ENCODE data around the gene ARL5C.

The ARL5C gene

DNA sequence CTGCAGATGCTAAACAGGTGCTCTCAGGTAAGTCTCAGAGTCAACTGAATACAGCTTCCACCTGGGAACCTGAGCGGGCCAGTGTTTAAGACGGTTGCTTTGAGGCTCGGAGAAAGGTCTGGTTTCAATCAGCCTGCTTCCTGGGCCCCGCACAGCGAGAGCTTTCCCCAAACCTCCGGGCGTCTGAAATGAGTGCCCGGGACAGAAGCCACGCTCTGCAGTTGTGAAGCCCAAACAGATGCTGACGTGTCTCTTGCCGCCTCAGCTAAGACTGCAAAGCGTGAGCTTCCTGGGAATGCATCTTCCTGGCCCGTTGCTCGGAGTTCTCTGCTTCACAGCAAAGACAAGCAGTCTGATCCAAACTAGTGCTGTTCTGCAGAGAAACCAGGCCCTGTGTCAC, 51.2 kb downstream of the ARL5C start:
- FAIRE-seq (no peak), DNase-seq (ENCODE audit: insufficient read length) (no peak)
- TF ChIP-seq TAF1 (IDR thresholded peaks at IDR 0.05; ENCODE audit: borderline replicate concordance, low read depth, low read length) (no peak), POLR2A (IDR thresholded peaks at IDR 0.05; ENCODE audit: low read depth, low read length) (no peak), POLR2AphosphoS5 (IDR thresholded peaks at IDR 0.05; ENCODE audit: low read depth, low read length) (no peak)

DNA sequence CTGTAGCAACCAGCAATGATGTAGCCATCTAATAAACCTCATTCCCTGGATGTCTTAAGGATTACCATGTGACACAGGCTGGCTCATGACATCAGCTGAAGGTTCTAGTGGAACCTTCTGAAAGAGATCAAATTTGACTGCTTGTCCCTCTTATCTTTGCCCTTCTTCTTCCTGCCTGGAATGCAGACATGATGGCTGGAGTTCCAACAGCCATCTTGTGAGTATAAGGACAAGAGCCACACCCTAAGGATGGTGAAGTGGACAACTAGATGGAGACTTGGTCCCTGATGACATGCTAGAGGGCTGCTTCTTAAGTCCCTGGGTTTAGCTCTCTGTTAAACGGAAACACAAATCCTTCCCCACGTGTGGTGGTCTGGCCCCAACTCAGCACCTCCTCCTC, 52.1 kb downstream of the ARL5C start:
- TF ChIP-seq POLR2AphosphoS5 (IDR thresholded peaks at IDR 0.05; ENCODE audit: low read depth, low read length): no peak
- TF ChIP-seq POLR2A (IDR thresholded peaks at IDR 0.05; ENCODE audit: low read depth, low read length): no peak
- no peak for TF ChIP-seq TAF1 (IDR thresholded peaks at IDR 0.05; ENCODE audit: borderline replicate concordance, low read depth, low read length)
- FAIRE-seq (no peak), DNase-seq (ENCODE audit: insufficient read length) (no peak)

DNA sequence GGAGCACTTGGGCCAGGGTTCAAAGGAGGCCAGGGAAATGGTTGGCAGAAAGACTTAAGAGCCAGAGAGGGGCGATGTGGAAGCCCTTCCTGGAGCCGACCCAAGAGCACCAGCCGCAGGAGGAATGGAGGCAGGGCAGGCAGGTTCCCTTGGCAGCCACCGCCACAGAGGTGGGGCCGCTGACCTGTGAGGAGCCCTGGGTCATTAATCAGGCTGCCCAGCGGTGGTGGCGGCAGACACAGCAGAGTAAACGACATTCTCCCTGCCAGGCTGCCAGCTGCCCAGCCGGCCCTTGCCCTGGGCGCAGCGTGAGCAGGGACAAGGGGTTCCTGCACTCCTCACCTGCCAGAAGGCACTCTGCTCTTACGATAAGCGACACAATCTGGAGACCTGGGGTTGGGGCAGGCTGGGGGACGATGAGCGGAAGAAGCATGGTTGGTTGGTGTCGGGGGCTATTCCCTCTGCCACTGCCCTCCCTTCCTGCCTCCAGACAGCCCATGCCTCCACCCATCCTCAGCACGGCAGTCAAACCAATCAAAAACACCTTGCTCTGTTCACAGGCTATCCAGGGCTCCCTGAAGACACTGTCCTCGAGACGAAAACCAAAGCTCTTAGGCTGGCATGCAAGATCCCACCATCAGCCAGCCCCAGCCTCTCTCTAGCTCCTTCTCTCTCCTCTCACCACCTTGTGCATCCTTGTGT, 55.4 kb downstream of the ARL5C start:
- TF ChIP-seq POLR2A (IDR thresholded peaks at IDR 0.05; ENCODE audit: low read depth, low read length): no peak
- TF ChIP-seq TAF1 (IDR thresholded peaks at IDR 0.05; ENCODE audit: borderline replicate concordance, low read depth, low read length): no peak
- TF ChIP-seq POLR2AphosphoS5 (IDR thresholded peaks at IDR 0.05; ENCODE audit: low read depth, low read length): no peak
- FAIRE-seq (no peak), DNase-seq (ENCODE audit: insufficient read length) (no peak)

DNA sequence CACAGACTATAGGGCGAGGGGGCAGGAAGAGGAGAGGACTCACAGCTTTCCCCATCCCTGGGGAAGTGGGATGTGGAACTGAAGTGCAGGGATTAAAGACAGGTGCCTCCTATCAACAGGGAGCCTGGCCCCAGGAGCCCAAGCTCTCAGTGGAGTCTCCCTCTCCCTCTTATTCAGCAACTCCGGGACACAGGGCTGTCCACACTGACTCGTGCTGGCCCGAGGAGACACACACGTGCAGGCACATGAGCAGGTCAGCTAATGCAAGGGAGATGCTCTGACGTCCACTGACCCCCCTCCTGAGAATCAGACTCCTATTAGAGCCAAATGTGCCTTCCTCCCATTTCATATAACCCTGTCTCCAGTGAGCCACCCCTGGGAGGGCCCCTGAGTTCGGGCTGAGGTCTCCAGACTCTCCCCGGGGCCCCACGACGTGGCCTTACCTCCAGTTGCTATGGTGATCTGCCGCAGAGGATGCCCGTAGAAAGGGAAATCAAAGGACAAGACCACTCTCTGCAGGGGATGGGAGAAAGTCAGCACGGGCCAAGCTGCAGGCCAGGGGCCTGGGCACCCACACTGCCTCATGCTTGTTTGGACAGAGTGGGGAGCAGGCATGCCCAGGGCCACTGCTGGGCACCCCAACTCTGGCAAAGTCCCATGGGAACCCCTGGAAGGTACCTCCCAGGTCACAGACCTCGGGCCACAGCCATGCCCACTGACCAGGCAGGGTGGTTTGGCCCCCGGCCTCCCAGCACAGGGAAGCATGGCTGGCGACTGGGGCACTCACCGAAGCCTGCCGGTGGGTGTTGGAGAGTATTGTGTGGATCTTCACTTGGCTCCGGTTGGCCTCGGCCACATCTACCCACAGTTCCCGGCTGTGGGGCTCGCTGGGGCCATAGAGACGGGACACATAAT, 57.2 kb downstream of the ARL5C start:
- DNase-seq (ENCODE audit: insufficient read length) (no peak), FAIRE-seq (no peak)
- TF ChIP-seq POLR2A (IDR thresholded peaks at IDR 0.05; ENCODE audit: low read depth, low read length): no peak
- no peak for TF ChIP-seq POLR2AphosphoS5 (IDR thresholded peaks at IDR 0.05; ENCODE audit: low read depth, low read length)
- no peak for TF ChIP-seq TAF1 (IDR thresholded peaks at IDR 0.05; ENCODE audit: borderline replicate concordance, low read depth, low read length)

DNA sequence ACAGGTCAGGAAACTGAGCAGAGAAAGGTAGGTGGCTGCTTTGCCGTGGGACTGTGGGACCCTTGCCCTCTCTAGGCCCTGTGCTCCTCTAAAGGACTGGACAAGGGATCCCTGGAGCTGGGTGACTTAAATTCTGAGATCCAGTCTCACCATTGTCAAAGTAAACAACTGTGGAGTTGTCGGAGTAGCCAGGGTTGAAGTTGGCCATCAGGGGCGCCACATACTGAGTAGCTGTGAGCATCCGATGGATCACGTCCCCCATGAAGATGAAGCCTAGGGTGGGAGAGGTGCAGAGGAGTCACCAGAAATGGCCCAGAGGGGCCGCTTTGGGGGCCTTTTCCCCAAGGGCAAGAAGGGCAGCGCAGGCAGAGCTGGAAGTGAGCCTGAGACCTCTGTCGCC, 58.0 kb downstream of the ARL5C start:
- TF ChIP-seq POLR2A (IDR thresholded peaks at IDR 0.05; ENCODE audit: low read depth, low read length) (no peak), TAF1 (IDR thresholded peaks at IDR 0.05; ENCODE audit: borderline replicate concordance, low read depth, low read length) (no peak), POLR2AphosphoS5 (IDR thresholded peaks at IDR 0.05; ENCODE audit: low read depth, low read length) (no peak)
- no peak for DNase-seq (ENCODE audit: insufficient read length)
- no peak for FAIRE-seq

DNA sequence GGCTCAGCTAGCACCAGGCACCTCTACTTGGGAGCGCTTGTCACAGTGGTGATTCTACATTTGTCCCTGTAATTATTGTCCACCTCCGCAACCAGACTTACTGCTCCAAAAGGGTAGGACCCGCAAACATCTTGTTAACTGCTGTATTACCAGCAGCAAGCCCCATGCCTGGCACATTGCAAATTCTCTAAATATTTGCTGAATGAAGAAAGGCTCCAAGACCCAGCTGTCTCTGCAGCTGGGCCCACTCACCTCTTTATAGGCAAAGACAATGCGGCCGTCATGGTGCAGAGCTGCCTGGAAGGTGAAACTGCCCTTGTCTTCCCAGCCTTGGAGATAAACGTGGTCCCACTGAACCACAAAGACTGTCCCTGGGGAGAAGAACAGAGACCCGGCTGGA, 58.8 kb downstream of the ARL5C start:
- no peak for FAIRE-seq
- no peak for DNase-seq (ENCODE audit: insufficient read length)
- TF ChIP-seq TAF1 (IDR thresholded peaks at IDR 0.05; ENCODE audit: borderline replicate concordance, low read depth, low read length): no peak
- TF ChIP-seq POLR2AphosphoS5 (IDR thresholded peaks at IDR 0.05; ENCODE audit: low read depth, low read length): no peak
- TF ChIP-seq POLR2A (IDR thresholded peaks at IDR 0.05; ENCODE audit: low read depth, low read length): no peak

Measured in GM12892 (cell line).